Central memory CD4-positive, alpha-beta T cell (primary cell): ENCODE data around the gene ALG6.
"Not testable (repeated sequence)": the region's sequence is repeated elsewhere in the genome, so short reads cannot be mapped to it uniquely, and the experiment has no call there.

Experiments used
- DNase-seq: peaks from one replicate; pipeline ENCODE4 v3.0.0; 2022

The ALG6 gene

GRCh38 chr1:63418101-63418500 is 50.7 kb downstream of the ALG6 start:
- DNase-seq, result no peak

- not testable (repeated sequence) for DNase-seq
Observed at GRCh38 chr1:63420746-63421145, 53.3 kb downstream of the ALG6 start.

- no peak for DNase-seq
Observed at GRCh38 chr1:63423649-63424048, 56.2 kb downstream of the ALG6 start.

- no peak for DNase-seq
Observed at GRCh38 chr1:63428815-63429214, 61.4 kb downstream of the ALG6 start.

GRCh38 chr1:63429281-63429680 is 61.9 kb downstream of the ALG6 start:
- DNase-seq, result no peak

GRCh38 chr1:63435161-63435560 is 67.7 kb downstream of the ALG6 start:
- DNase-seq, result no peak

GRCh38 chr1:63442141-63442475 is 74.7 kb downstream of the ALG6 start:
- DNase-seq, result no peak

GRCh38 chr1:63448731-63449246 is 81.4 kb downstream of the ALG6 start:
- DNase-seq, result no peak

- no peak for DNase-seq
Observed at GRCh38 chr1:63450416-63450815, 83.0 kb downstream of the ALG6 start.

GRCh38 chr1:63453232-63453631 is 85.8 kb downstream of the ALG6 start:
- no peak for DNase-seq

GRCh38 chr1:63454269-63454668 is 86.8 kb downstream of the ALG6 start:
- DNase-seq, result no peak

- no peak for DNase-seq
Observed at GRCh38 chr1:63458750-63459149, 91.3 kb downstream of the ALG6 start.

- no peak for DNase-seq
Observed at GRCh38 chr1:63461661-63462230, 94.3 kb downstream of the ALG6 start.

- no peak for DNase-seq
Observed at GRCh38 chr1:63463248-63463647, 95.8 kb downstream of the ALG6 start.

GRCh38 chr1:63466181-63466580 is 98.8 kb downstream of the ALG6 start:
- no peak for DNase-seq

GRCh38 chr1:63466759-63467158 is 99.3 kb downstream of the ALG6 start:
- DNase-seq, result no peak

- DNase-seq, result not testable (repeated sequence)
Observed at GRCh38 chr1:63468683-63469082, 101.3 kb downstream of the ALG6 start.

GRCh38 chr1:63475761-63476160 is 108.3 kb downstream of the ALG6 start:
- no peak for DNase-seq

- DNase-seq, result no peak
Observed at GRCh38 chr1:63480057-63480456, 112.6 kb downstream of the ALG6 start.

GRCh38 chr1:63486629-63487028 is 119.2 kb downstream of the ALG6 start:
- no peak for DNase-seq

- DNase-seq, result no peak
Observed at GRCh38 chr1:63487336-63488065, 120.1 kb downstream of the ALG6 start.
